Measurements from ENCODE around the gene ZNF229.

DNA sequence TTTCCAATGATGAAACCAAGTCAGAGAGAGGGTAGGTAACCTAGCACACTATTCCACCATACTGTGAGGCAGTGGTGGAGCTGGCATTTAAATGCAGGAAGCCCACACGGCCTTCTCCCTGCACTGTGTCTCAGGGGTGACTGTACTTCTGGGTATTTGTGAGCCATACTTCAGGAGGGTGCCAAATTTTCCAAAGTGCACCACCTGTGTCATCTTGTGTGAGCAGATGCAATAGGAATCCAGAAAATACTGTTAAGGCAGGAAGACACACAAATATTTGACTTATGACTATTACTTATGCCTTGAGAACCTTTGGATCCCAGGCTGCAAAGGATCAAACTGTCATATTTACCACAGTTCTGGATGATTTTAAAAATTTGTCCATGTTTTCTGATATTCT is 17.3 kb downstream of the ZNF229 start:
- no peak for TF ChIP-seq CTCF (conservative IDR thresholded peaks at IDR 0.05; ENCODE audit: low read depth, low read length)
- no peak for TF ChIP-seq EZH2 (IDR thresholded peaks at IDR 0.05; ENCODE audit: borderline replicate concordance, low read depth, low read length, poor library complexity, severe bottlenecking)

Data from A673 (cell line).